ENCODE measurements around the gene TEX19.

DNA sequence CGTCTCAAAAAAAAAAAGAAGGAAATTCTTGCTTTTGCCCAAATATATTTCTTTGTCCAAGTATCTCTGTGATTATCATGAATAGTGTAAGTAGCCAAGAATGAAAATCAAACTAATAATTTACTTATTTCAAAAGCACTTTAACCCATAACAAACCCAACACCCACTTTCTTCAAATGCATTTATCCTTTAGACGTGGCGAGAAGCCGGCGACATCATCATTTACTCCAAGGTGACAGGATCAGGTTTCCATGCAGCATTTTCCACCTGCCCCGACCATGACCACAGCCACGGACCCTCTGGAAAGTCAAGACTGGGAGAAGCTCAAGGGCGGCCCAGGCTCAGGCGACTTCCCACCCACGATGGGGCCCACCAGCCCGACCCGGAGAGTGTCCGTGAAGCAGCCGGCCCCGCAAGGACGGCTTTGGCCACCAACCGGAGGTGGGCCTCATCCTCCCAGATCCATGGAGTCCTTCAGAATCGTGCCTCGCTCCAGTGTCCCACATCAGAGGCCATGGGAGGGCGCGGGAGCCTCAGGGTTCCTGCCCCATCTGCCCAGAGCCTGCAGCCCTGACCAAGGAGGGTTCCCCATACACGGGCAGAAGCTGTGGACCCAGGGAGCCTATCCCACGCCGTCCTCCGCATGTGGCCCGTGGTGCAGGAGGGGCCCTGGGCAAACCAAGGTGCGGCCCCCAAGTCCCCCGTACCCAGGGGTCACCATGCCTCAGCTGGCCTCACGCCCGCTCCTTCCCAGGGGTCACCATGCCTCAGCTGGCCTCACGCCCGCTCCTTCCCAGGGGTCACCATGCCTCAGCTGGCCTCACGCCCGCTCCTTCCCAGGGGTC lies 31.2 kb downstream of the TEX19 start:
- no peak for TF ChIP-seq CTCF (IDR thresholded peaks at IDR 0.05)
- TF ChIP-seq POLR2A (IDR thresholded peaks at IDR 0.05) = no peak
